GM12873 (cell line): ENCODE measurements around the gene SKA2.

Source experiments
- TF ChIP-seq, protein P1 (sequence below): IDR thresholded peaks from 2 replicates; pipeline ENCODE4 v1.5.1; 2012; ENCODE audit warnings: low read depth, mild to moderate bottlenecking, moderate library complexity, low read length, control low read depth; ENCODE audit not compliant: insufficient read depth; ENCODE audit errors: missing control alignments

SKA2 gene

DNA sequence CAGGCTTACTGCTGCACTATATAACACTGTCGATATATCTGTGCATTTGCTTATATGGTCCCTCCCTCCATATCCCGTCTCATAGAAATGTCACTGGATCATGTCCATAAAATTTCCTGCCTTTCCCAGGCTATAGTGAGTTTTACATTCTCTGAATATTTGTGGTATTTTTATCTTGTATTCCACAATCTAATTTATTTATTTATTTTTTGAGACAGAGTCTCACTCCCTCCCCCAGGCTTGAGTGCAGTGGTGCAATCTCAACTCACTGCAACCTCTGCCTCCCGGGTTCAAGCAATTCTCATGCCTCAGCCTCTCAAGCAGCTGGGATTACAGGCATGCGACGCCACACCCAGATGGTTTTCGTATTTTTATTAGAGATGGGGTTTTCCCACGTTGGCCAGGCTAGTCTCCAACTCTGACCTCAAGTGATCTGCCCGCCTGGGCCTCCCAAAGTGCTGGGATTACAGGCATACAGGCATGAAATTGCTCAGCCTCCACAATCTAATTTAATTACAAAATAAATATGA, 61.2 kb downstream of the SKA2 start:
- TF ChIP-seq, protein P1, sequence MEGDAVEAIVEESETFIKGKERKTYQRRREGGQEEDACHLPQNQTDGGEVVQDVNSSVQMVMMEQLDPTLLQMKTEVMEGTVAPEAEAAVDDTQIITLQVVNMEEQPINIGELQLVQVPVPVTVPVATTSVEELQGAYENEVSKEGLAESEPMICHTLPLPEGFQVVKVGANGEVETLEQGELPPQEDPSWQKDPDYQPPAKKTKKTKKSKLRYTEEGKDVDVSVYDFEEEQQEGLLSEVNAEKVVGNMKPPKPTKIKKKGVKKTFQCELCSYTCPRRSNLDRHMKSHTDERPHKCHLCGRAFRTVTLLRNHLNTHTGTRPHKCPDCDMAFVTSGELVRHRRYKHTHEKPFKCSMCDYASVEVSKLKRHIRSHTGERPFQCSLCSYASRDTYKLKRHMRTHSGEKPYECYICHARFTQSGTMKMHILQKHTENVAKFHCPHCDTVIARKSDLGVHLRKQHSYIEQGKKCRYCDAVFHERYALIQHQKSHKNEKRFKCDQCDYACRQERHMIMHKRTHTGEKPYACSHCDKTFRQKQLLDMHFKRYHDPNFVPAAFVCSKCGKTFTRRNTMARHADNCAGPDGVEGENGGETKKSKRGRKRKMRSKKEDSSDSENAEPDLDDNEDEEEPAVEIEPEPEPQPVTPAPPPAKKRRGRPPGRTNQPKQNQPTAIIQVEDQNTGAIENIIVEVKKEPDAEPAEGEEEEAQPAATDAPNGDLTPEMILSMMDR, result no peak

DNA sequence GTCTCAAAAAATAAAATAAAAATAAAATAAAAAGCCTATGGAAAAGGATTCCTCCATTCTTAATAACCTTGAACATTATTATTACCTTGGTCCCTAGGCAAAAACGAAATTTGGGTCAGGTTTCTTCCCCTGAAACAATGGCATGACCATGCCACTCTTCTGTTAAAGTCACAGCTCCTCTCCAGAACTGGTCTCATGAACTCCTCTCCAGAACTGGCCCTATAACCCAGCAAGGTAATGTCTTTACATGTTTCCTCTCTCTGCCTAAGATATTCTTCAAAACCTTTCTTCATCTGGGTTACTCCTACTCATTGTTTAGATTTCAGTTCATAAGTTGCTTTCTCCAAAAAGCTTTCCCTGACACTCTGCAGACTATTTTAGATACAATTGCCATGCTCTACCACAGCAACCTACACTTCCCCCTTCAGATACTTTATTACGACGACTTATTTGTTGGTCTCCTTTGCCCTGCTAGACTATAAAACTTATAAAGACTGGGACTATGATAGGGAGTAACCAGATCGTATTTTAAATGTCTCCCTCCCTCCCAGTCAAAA, 61.8 kb downstream of the SKA2 start:
- TF ChIP-seq, protein P1, result no peak

DNA sequence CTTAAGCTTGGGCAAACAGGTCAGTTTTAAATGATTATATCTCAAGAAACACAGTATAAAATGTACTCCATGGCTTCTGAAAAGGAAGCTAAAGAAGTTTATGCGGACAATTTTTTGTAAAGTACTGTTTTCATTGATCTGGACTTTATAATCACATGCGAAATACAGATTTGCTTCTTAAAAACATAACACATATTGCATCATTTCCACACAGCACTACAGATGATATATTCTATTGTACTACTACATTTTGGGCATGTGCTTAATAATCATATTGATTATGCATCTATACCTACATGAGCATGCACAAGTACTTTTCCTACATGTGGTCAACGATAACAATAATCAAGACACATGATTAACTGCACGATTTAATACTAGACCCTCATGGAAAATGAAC, 70.8 kb downstream of the SKA2 start:
- TF ChIP-seq, protein P1, result no peak

DNA sequence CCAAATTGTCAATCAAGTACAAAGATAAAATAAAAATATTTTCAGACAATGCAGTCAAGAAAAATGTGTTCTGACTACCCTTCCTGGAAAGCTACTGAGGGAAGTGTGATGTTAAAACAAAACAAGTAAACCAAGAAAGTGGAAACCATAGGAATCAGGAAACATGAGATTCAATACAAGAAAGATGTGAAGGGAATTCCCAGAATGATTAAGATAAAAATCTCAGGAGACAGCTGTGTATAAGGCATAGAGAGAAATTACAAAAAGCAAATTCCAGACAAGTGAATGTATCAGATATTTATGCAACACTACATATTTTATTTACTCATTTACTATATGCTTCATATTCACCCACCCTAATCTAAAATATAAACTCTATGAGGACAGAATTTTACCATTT, 80.5 kb downstream of the SKA2 start:
- TF ChIP-seq, protein P1, result no peak

DNA sequence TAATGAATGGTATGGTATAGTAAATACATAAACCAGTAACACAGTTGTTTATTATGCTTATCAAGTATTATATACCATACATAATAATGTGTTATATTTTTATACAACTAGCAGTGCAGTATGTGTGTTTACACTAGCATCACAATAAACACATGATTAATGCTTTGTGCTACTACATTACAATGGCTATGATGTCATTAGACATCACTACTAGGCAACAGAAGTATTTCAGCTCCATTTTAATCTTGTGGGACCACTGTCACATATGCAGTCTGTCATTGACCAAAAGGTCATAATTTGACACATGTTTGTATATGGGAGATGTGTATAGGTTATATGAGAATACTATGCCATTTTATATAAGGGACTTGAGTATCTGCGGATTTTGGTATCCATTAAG, 81.0 kb downstream of the SKA2 start:
- TF ChIP-seq, protein P1, result no peak

DNA sequence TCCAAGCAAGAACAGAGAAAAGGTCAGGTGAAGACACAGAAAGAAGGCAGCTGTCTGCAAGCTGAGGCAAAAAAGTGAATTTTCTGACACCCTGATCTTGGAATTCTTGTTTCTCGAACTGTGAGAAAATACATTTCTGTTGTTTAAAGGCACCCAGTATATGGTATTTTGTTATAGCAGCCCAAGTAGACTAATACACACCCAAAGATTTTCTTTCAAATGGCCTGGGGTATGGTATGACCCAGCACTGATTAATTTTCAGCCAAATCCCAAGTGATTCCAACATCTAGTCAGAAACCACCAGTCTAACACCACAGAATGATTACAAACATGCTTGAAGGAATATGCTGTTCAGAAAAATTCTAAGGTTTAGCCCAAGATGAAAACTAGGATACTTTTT, 85.1 kb downstream of the SKA2 start:
- TF ChIP-seq, protein P1, result no peak

DNA sequence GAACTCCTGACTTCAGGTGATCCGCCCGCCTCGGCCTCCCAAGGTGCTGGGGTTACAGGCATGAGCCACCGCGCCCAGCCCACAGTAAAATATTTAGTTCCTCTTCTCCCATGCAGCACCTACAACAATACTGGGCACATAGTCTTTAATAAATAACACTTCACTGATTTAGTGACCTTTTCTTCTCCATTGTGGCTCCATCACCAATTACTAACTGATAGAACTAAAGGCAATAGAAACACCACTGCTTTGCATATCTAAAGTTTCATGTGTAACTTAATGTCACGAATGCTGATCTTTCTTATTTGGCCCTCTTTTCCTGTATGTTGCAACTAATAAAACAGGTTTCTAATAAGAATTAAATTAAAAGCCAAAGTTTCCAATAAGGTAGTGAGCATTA, 87.2 kb downstream of the SKA2 start:
- TF ChIP-seq, protein P1, result no peak
